Limb (tissue), 2 donors: ENCODE measurements around the gene CD44.

Experiments used
- DNase-seq, 2 donors: peaks; one replicate each; pipeline ENCODE4 v3.0.0-alpha.2; 2016; ENCODE audit errors: extremely low spot score in 2 of 2

The CD44 gene

GRCh38 chr11:35112056-35112845, 26.7 kb upstream of the CD44 start:
- no peak for DNase-seq

GRCh38 chr11:35112846-35113105, 26.2 kb upstream of the CD44 start:
- no peak for DNase-seq

GRCh38 chr11:35114906-35115687, 23.9 kb upstream of the CD44 start:
- DNase-seq, result no peak

- DNase-seq, result no peak
Observed at GRCh38 chr11:35115688-35116030, 23.3 kb upstream of the CD44 start.

GRCh38 chr11:35116245-35116644, 22.7 kb upstream of the CD44 start:
- no peak for DNase-seq

GRCh38 chr11:35116762-35117640, 22.0 kb upstream of the CD44 start:
- DNase-seq, result peak; percentile 47 to 63

GRCh38 chr11:35118906-35119305, 20.1 kb upstream of the CD44 start:
- no peak for DNase-seq

GRCh38 chr11:35121326-35121865, 17.6 kb upstream of the CD44 start:
- no peak for DNase-seq

- no peak for DNase-seq
Observed at GRCh38 chr11:35122308-35122707, 16.7 kb upstream of the CD44 start.

- no peak for DNase-seq
Observed at GRCh38 chr11:35126000-35126878, 12.7 kb upstream of the CD44 start.

- DNase-seq, result no peak
Observed at GRCh38 chr11:35126879-35127581, 11.9 kb upstream of the CD44 start.

GRCh38 chr11:35127619-35128018, 11.4 kb upstream of the CD44 start:
- DNase-seq, result no peak

- no peak for DNase-seq
Observed at GRCh38 chr11:35131094-35131493, 7.9 kb upstream of the CD44 start.

GRCh38 chr11:35131886-35132285, 7.1 kb upstream of the CD44 start:
- DNase-seq, result peak in 1 of 2 donors; percentile 47

GRCh38 chr11:35133656-35134055, 5.3 kb upstream of the CD44 start:
- no peak for DNase-seq

- no peak for DNase-seq
Observed at GRCh38 chr11:35134403-35135148, 4.4 kb upstream of the CD44 start.

GRCh38 chr11:35135222-35135621, 3.7 kb upstream of the CD44 start:
- no peak for DNase-seq

GRCh38 chr11:35136311-35136710, 2.7 kb upstream of the CD44 start:
- DNase-seq, result no peak

- no peak for DNase-seq
Observed at GRCh38 chr11:35138058-35138457, 913 bp upstream of the CD44 start.

GRCh38 chr11:35138606-35138942, 397 bp upstream of the CD44 start:
- peak in 1 of 2 donors; percentile 42 for DNase-seq
